Measurements from ENCODE around the gene HOPX. TPM values are rescaled to one million over a fixed set of nuclear protein-coding genes. Genes with fewer than 3 reads are reported as not detected.
A peak's percentile ranks its signal among the peaks of the same experiment; 100 is the strongest.

The HOPX gene
- total RNA-seq, 3 donors from 2014 or later (not counting 1 experiment from before 2014, with no cell fraction given) = 152 to 240 (median 167) TPM

DNA sequence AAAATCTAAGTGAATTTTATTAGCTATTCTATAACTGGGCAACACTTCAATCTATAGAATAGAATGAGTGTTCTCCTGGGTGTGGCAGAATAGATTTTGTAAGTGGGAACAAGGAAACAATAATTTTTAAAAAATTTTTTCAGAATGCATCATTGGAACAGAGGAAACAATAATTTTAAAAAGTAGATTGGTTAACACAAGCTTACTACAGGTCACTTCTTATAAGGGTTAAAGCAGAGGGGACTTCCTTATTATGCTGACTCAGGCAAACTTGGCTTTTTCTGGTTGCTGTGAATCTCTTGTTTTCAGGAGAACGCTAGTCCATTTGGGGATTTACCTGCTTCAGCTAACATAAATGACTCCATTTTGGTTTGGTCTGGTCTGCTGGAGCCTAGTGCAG is 52.5 kb downstream of the HOPX start:
- peaks cover 8% of the 10 kb centered on the region for H3K9me3 ChIP-seq (ENCODE audit: control insufficient read depth, insufficient read depth, low read length)
- peaks cover 6% of the 10 kb centered on the region for H3K36me3 Mint-ChIP-seq

DNA sequence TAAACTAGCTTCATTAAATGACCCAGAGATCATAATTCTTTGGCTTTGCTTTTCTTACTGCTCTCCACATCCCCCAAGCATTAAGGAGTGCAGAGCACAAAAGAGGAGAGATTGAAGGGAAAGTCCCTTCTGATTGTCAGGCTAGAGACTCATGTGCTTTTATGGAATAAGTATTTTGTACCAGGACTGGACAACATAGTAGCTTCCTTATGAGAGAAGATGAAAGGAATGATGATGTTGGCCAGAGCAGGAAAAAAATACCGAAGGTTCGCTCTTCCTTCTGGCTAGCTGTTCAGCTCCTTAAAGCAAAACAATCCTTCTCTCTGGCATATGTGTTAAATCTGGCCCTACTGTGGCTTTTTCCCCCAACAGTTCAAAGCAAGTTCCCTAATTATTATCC is 53.1 kb downstream of the HOPX start:
- 100% methylated on average over 2 of the region's 2 CpGs for WGBS (ENCODE audit: insufficient coverage)
- H3K27ac Mint-ChIP-seq = no peak overlapping the region
- peaks cover 6% of the 10 kb centered on the region for H3K36me3 Mint-ChIP-seq
- H3K4me1 Mint-ChIP-seq = peaks cover 17 to 27% of the 10 kb centered on the region in 2 donors
- TF ChIP-seq, protein P1, sequence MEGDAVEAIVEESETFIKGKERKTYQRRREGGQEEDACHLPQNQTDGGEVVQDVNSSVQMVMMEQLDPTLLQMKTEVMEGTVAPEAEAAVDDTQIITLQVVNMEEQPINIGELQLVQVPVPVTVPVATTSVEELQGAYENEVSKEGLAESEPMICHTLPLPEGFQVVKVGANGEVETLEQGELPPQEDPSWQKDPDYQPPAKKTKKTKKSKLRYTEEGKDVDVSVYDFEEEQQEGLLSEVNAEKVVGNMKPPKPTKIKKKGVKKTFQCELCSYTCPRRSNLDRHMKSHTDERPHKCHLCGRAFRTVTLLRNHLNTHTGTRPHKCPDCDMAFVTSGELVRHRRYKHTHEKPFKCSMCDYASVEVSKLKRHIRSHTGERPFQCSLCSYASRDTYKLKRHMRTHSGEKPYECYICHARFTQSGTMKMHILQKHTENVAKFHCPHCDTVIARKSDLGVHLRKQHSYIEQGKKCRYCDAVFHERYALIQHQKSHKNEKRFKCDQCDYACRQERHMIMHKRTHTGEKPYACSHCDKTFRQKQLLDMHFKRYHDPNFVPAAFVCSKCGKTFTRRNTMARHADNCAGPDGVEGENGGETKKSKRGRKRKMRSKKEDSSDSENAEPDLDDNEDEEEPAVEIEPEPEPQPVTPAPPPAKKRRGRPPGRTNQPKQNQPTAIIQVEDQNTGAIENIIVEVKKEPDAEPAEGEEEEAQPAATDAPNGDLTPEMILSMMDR (IDR thresholded peaks at IDR 0.05) = no peak
- DNase-seq (no peak), ATAC-seq (no peak)
- H3K4me1 ChIP-seq (ENCODE audit: control insufficient read depth, insufficient read depth, low read length) = peaks cover 11% of the 10 kb centered on the region
- H3K36me3 ChIP-seq (ENCODE audit: control insufficient read depth, insufficient read depth, low read length) = no peaks in the 10 kb centered on the region
- H3K27ac ChIP-seq (ENCODE audit: low read length) = no peak overlapping the region
- intact Hi-C loops (cut with micrococcal nuclease) = no loop called here
- no peaks in the 10 kb centered on the region for H3K9me3 Mint-ChIP-seq
- H3K4me3 Mint-ChIP-seq = no peak overlapping the region
- no peak overlapping the region for H3K4me3 ChIP-seq (ENCODE audit: low read length)
- H3K27me3 ChIP-seq (ENCODE audit: control insufficient read depth, insufficient read depth, low read length) = no peaks in the 10 kb centered on the region
- H3K27me3 Mint-ChIP-seq (ENCODE audit: low read depth in 2 of 2) = no peaks in the 10 kb centered on the region
- H3K9me3 ChIP-seq (ENCODE audit: control insufficient read depth, insufficient read depth, low read length) = peaks cover 8% of the 10 kb centered on the region

More for the DNA sequence above, 52.5 kb downstream of the HOPX start:
- no peaks in the 10 kb centered on the region for H3K27me3 ChIP-seq (ENCODE audit: control insufficient read depth, insufficient read depth, low read length)
- Mint-ChIP-seq H3K27me3 (ENCODE audit: low read depth in 2 of 2) (no peaks in the 10 kb centered on the region), H3K27ac (no peak overlapping the region), H3K4me3 (no peak overlapping the region), H3K4me1 (peaks cover 17 to 27% of the 10 kb centered on the region in 2 donors), H3K9me3 (no peaks in the 10 kb centered on the region)
- H3K27ac ChIP-seq (ENCODE audit: low read length) = no peak overlapping the region
- H3K36me3 ChIP-seq (ENCODE audit: control insufficient read depth, insufficient read depth, low read length) = no peaks in the 10 kb centered on the region
- H3K4me3 ChIP-seq (ENCODE audit: low read length) = no peak overlapping the region
- WGBS (ENCODE audit: insufficient coverage) = 20% methylated on average over 1 of the region's 1 CpG
- DNase-seq (no peak), ATAC-seq (no peak)
- TF ChIP-seq, protein P1 (IDR thresholded peaks at IDR 0.05) = no peak
- peaks cover 11% of the 10 kb centered on the region for H3K4me1 ChIP-seq (ENCODE audit: control insufficient read depth, insufficient read depth, low read length)
- intact Hi-C loops (cut with micrococcal nuclease) = no loop called here

DNA sequence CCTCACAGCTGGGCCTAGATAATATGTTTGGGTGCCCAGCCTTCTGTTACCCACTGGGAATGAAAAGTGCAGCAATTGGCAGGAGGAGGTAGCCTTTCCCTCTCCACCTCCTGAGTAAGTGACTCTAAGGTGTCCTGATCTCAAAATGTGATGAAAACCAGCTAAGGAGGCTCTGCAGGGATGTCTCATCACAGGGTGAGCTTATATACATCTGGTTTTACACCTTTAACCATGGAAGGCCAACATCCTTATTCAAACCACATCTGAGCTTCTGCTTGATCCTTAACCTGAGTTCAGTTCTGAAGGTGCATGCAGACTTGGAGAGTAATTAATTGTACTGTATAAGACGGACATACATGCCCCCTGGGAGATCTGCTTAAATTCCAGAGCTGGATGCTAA is 53.7 kb downstream of the HOPX start:
- Mint-ChIP-seq H3K27me3 (ENCODE audit: low read depth in 2 of 2) (no peaks in the 10 kb centered on the region), H3K4me3 (no peak overlapping the region), H3K4me1 (peaks cover 17 to 27% of the 10 kb centered on the region in 2 donors), H3K9me3 (no peaks in the 10 kb centered on the region), H3K36me3 (peaks cover 6% of the 10 kb centered on the region), H3K27ac (peak overlapping the region in 1 of 2 donors; percentile 6)
- ATAC-seq (peak in 1 of 3 donors; percentile 72), DNase-seq (peak in 1 of 2 donors; percentile 6)
- H3K4me1 ChIP-seq (ENCODE audit: control insufficient read depth, insufficient read depth, low read length) = peaks cover 11% of the 10 kb centered on the region
- WGBS (ENCODE audit: insufficient coverage) = 70% methylated on average over 1 of the region's 1 CpG
- no peak overlapping the region for H3K27ac ChIP-seq (ENCODE audit: low read length)
- no peaks in the 10 kb centered on the region for H3K36me3 ChIP-seq (ENCODE audit: control insufficient read depth, insufficient read depth, low read length)
- intact Hi-C loops (cut with micrococcal nuclease) = no loop called here
- TF ChIP-seq, protein P1 (IDR thresholded peaks at IDR 0.05) = no peak
- peaks cover 8% of the 10 kb centered on the region for H3K9me3 ChIP-seq (ENCODE audit: control insufficient read depth, insufficient read depth, low read length)
- H3K4me3 ChIP-seq (ENCODE audit: low read length) = no peak overlapping the region
- H3K27me3 ChIP-seq (ENCODE audit: control insufficient read depth, insufficient read depth, low read length) = no peaks in the 10 kb centered on the region

DNA sequence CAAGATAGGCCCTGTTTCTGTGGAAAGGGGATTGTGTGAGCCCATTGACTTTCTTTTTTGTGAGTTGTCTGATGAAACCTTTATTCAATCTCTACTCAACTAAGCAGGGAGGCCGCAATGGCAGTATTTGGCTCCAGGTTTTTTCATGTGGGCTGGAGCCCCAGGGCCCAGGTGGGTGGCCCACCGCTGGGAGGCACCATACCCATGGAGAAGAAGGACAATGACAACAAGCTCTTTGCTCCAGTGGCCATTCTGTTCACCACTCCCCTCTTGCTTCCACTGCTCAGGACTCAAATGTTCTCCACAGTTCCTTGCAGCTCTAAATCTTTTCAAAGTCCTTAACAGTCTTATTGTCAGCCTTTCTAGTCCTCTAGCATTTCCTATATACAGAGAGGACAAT is 54.1 kb downstream of the HOPX start:
- TF ChIP-seq, protein P1 (IDR thresholded peaks at IDR 0.05) = no peak
- Histone ChIP-seq H3K36me3 (ENCODE audit: control insufficient read depth, insufficient read depth, low read length) (no peaks in the 10 kb centered on the region), H3K27me3 (ENCODE audit: control insufficient read depth, insufficient read depth, low read length) (no peaks in the 10 kb centered on the region), H3K9me3 (ENCODE audit: control insufficient read depth, insufficient read depth, low read length) (peaks cover 8% of the 10 kb centered on the region), H3K4me3 (ENCODE audit: low read length) (no peak overlapping the region), H3K4me1 (ENCODE audit: control insufficient read depth, insufficient read depth, low read length) (peaks cover 11% of the 10 kb centered on the region), H3K27ac (ENCODE audit: low read length) (no peak overlapping the region)
- H3K27ac Mint-ChIP-seq = peak overlapping the region in 1 of 2 donors; percentile 6
- no peak overlapping the region for H3K4me3 Mint-ChIP-seq
- WGBS (ENCODE audit: insufficient coverage) = 96% methylated on average over 2 of the region's 2 CpGs
- intact Hi-C loops (cut with micrococcal nuclease) = no loop called here
- peaks cover 6% of the 10 kb centered on the region for H3K36me3 Mint-ChIP-seq
- DNase-seq = peak in 1 of 2 donors; percentile 28
- ATAC-seq = peak in 1 of 3 donors; percentile 24
- H3K4me1 Mint-ChIP-seq = peaks cover 17 to 27% of the 10 kb centered on the region in 2 donors
- H3K27me3 Mint-ChIP-seq (ENCODE audit: low read depth in 2 of 2) = no peaks in the 10 kb centered on the region
- no peaks in the 10 kb centered on the region for H3K9me3 Mint-ChIP-seq
